ENCODE results near the gene LRMDA. TPM values are rescaled to one million over a fixed set of nuclear protein-coding genes. Genes with fewer than 3 reads are reported as not detected.
A peak's percentile ranks its signal among the peaks of the same experiment; 100 is the strongest.

The LRMDA gene
- total and polyA plus RNA-seq, 4 donors = 12.1 to 40.8 (median 21.6) TPM

DNA sequence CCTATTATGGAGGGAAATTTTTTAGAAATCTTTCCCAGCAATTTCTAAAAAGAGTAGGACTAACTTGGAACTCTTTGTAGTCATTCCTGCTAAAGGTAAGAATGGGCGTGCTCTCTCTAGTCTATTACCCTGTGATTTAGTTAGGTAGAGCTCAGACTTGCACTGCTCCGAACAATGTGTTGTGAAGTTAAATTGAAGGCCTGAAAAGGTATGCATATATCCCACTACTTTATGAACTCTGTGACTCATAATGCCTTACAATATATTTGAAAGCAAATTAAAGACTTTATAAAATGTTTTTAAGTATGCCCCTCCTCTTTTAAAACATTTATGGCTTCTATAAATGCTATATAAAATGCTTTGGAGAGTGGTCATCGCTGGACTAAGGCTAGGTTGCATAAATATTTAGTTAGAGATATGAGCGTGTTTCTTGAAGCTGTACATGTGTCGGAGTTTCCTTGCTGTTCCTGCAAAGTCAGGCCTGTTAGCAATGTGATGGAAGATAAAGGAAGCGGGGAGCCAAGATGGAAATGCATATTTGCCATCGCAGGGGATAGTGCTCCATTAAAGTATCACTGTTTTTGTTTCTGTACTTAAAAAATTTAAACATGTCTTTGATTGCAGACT lies 761.4 kb downstream of the LRMDA start:
- H3K9me3 ChIP-seq (ENCODE audit: control insufficient read depth in 4 of 4, insufficient read depth in 3 of 4, low read length in 3 of 4) = no peaks in the 10 kb centered on the region
- H3K27ac ChIP-seq (ENCODE audit: low read depth in 1 of 2, low read length in 1 of 2) = no peak overlapping the region
- H3K4me3 ChIP-seq = no peak overlapping the region
- WGBS, 2 donors = 81 to 91% methylated on average over 7 of the region's 7 CpGs
- H3K27me3 ChIP-seq (ENCODE audit: control insufficient read depth in 3 of 3, insufficient read depth in 3 of 3, low read length in 2 of 3) = no peaks in the 10 kb centered on the region
- no peak overlapping the region for H3K9ac ChIP-seq (ENCODE audit: insufficient read depth in 1 of 2, low read length in 2 of 2)
- no peaks in the 10 kb centered on the region for H3K36me3 ChIP-seq (ENCODE audit: control insufficient read depth in 4 of 4, insufficient read depth in 4 of 4, low read length in 4 of 4)
- ATAC-seq (ENCODE audit: insufficient read depth, low FRiP score) (no peak), DNase-seq (peak; percentile 77 to 98 (median 97))
- H3K4me1 ChIP-seq (ENCODE audit: control insufficient read depth in 5 of 5, insufficient read depth in 5 of 5, low read length in 5 of 5) = peaks cover 0 to 70% (median 19%) of the 10 kb centered on the region in 5 donors
- TF ChIP-seq, protein P1, sequence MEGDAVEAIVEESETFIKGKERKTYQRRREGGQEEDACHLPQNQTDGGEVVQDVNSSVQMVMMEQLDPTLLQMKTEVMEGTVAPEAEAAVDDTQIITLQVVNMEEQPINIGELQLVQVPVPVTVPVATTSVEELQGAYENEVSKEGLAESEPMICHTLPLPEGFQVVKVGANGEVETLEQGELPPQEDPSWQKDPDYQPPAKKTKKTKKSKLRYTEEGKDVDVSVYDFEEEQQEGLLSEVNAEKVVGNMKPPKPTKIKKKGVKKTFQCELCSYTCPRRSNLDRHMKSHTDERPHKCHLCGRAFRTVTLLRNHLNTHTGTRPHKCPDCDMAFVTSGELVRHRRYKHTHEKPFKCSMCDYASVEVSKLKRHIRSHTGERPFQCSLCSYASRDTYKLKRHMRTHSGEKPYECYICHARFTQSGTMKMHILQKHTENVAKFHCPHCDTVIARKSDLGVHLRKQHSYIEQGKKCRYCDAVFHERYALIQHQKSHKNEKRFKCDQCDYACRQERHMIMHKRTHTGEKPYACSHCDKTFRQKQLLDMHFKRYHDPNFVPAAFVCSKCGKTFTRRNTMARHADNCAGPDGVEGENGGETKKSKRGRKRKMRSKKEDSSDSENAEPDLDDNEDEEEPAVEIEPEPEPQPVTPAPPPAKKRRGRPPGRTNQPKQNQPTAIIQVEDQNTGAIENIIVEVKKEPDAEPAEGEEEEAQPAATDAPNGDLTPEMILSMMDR (IDR thresholded peaks at IDR 0.05; ENCODE audit: control extremely low read depth, extremely low read depth) = no peak

DNA sequence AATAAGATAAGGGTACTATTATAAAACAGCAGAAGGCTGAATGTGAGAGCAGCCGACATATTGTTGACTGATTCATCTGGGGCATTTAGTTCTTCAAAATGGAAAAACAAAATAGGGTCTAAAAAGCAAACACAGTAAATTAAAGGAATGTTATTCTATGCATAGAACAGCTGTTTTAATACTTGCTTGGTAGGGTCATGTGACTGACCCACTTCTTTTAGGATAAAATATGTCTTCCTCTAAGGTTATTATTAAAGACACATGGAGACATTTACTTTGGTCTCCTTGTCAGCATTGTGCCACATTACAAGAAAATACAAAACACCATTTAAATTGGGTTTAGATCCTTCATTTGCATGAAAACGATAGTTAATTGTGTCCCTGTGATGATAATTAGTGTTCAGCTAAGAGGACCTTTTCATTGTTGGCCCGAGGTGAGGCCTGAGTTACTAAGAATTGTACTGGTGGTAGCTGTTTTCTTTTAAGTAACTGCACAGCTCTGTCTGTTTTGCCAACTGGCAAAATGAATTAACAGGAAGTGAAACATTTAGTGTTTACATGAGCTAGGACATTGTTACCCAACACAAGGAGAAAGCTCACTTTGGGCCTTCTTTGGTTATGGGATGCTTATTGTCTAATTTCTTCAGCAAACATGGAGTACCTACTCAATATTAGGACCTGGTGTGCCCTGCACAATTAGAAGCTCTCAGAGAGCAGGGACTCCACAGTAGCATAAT lies 764.4 kb downstream of the LRMDA start:
- peak; percentile 34 for ATAC-seq (ENCODE audit: insufficient read depth, low FRiP score)
- TF ChIP-seq, protein P1 (IDR thresholded peaks at IDR 0.05; ENCODE audit: control extremely low read depth, extremely low read depth) = no peak
- no peaks in the 10 kb centered on the region for H3K9me3 ChIP-seq (ENCODE audit: control insufficient read depth in 4 of 4, insufficient read depth in 3 of 4, low read length in 3 of 4)
- H3K4me1 ChIP-seq (ENCODE audit: control insufficient read depth in 5 of 5, insufficient read depth in 5 of 5, low read length in 5 of 5) = peaks cover 0 to 52% (median 19%) of the 10 kb centered on the region in 5 donors
- H3K36me3 ChIP-seq (ENCODE audit: control insufficient read depth in 4 of 4, insufficient read depth in 4 of 4, low read length in 4 of 4) = no peaks in the 10 kb centered on the region
- H3K4me3 ChIP-seq = no peak overlapping the region
- no peak overlapping the region for H3K9ac ChIP-seq (ENCODE audit: insufficient read depth in 1 of 2, low read length in 2 of 2)
- DNase-seq = peak in 2 of 3 donors; percentile 41 to 71
- H3K27ac ChIP-seq (ENCODE audit: low read depth in 1 of 2, low read length in 1 of 2) = no peak overlapping the region
- H3K27me3 ChIP-seq (ENCODE audit: control insufficient read depth in 3 of 3, insufficient read depth in 3 of 3, low read length in 2 of 3) = no peaks in the 10 kb centered on the region
- 63 to 77% methylated on average over 3 of the region's 3 CpGs for WGBS, 2 donors

DNA sequence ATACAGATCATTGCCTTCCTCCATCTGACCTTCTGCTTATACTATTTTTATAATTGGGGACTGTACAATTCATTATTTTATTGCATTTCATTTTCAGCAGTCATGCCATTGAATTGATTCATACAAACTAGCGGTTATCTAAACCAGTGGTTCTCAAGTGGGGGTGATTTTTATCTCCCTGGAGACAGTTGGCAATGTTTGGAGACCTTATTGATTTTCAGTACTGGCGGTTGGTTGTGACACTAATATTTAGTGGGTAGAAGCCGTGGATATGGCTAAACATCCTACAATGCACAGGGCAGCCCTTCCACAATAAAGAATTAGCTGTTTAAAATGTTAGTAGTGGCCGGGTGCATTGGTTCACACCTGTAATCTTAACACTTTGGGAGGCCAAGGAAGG lies 765.9 kb downstream of the LRMDA start:
- DNase-seq (no peak), ATAC-seq (ENCODE audit: insufficient read depth, low FRiP score) (no peak)
- H3K4me1 ChIP-seq (ENCODE audit: control insufficient read depth in 5 of 5, insufficient read depth in 5 of 5, low read length in 5 of 5) = peaks cover 0 to 38% (median 8%) of the 10 kb centered on the region in 5 donors
- no peaks in the 10 kb centered on the region for H3K36me3 ChIP-seq (ENCODE audit: control insufficient read depth in 4 of 4, insufficient read depth in 4 of 4, low read length in 4 of 4)
- H3K9ac ChIP-seq (ENCODE audit: insufficient read depth in 1 of 2, low read length in 2 of 2) = no peak overlapping the region
- TF ChIP-seq, protein P1 (IDR thresholded peaks at IDR 0.05; ENCODE audit: control extremely low read depth, extremely low read depth) = no peak
- WGBS, 2 donors = 96% methylated on average over 4 of the region's 4 CpGs
- H3K4me3 ChIP-seq = no peak overlapping the region
- no peaks in the 10 kb centered on the region for H3K9me3 ChIP-seq (ENCODE audit: control insufficient read depth in 4 of 4, insufficient read depth in 3 of 4, low read length in 3 of 4)
- H3K27me3 ChIP-seq (ENCODE audit: control insufficient read depth in 3 of 3, insufficient read depth in 3 of 3, low read length in 2 of 3) = no peaks in the 10 kb centered on the region
- no peak overlapping the region for H3K27ac ChIP-seq (ENCODE audit: low read depth in 1 of 2, low read length in 1 of 2)

Data from lung (tissue), 12 donors.